Esophagus muscularis mucosa (tissue), 3 donors: Measurements from ENCODE around the gene SPESP1.

Experiments
- CTCF ChIP-seq, 3 experiments: fragments of 200-600 bp in 2 of 3; fragments of 450-650 bp in 1 of 3; sonication (generic) in 2 of 3; IDR thresholded peaks; one replicate each; pipeline ENCODE4 v1.5.1; 2017 to 2019; ENCODE audit warnings: antibody characterized with exemption in 3 of 3, mild to moderate bottlenecking in 2 of 3, moderate library complexity in 1 of 3
- POLR2AphosphoS5 ChIP-seq, 2 donors: sonication (generic); formaldehyde crosslinking; IDR thresholded peaks; one replicate each; pipeline ENCODE4 v1.6.1; 2017; ENCODE audit warnings: antibody characterized with exemption in 2 of 2

GRCh38 chr15:68983961-68984481, 53.7 kb downstream of the SPESP1 start:
- no peak for TF ChIP-seq CTCF (IDR thresholded peaks at IDR 0.05)
- no peak for TF ChIP-seq POLR2AphosphoS5 (IDR thresholded peaks at IDR 0.05)
